Measurements from ENCODE around the gene COA5.

COA5 gene

GRCh38 chr2:98623657-98624056 is 15.3 kb upstream of the COA5 start:
- no peak for TF ChIP-seq CTCF (IDR thresholded peaks at IDR 0.05; ENCODE audit: control insufficient read depth, insufficient read depth, low read depth, low read length, missing control alignments)
- H3K4me3 ChIP-seq (ENCODE audit: control insufficient read depth, low read depth, low read length), result no peak overlapping the region
- no peak for DNase-seq (ENCODE audit: low read depth)

- H3K4me3 ChIP-seq (ENCODE audit: control insufficient read depth, low read depth, low read length), result no peak overlapping the region
- DNase-seq (ENCODE audit: low read depth), result no peak
- no peak for TF ChIP-seq CTCF (IDR thresholded peaks at IDR 0.05; ENCODE audit: control insufficient read depth, insufficient read depth, low read depth, low read length, missing control alignments)
Observed at GRCh38 chr2:98617149-98617548, 8.8 kb upstream of the COA5 start.

- no peak overlapping the region for H3K4me3 ChIP-seq (ENCODE audit: control insufficient read depth, low read depth, low read length)
- TF ChIP-seq CTCF (IDR thresholded peaks at IDR 0.05; ENCODE audit: control insufficient read depth, insufficient read depth, low read depth, low read length, missing control alignments), result no peak
- no peak for DNase-seq (ENCODE audit: low read depth)
Observed at GRCh38 chr2:98615481-98615880, 7.2 kb upstream of the COA5 start.

- DNase-seq (ENCODE audit: low read depth), result no peak
- no peak overlapping the region for H3K4me3 ChIP-seq (ENCODE audit: control insufficient read depth, low read depth, low read length)
- TF ChIP-seq CTCF (IDR thresholded peaks at IDR 0.05; ENCODE audit: control insufficient read depth, insufficient read depth, low read depth, low read length, missing control alignments), result no peak
Observed at GRCh38 chr2:98614024-98614739, 5.9 kb upstream of the COA5 start.

GRCh38 chr2:98608962-98609604 is 771 bp upstream of the COA5 start:
- TF ChIP-seq CTCF (IDR thresholded peaks at IDR 0.05; ENCODE audit: control insufficient read depth, insufficient read depth, low read depth, low read length, missing control alignments), result no peak
- DNase-seq (ENCODE audit: low read depth), result no peak
- peak overlapping the region; percentile 96 for H3K4me3 ChIP-seq (ENCODE audit: control insufficient read depth, low read depth, low read length)

- peak overlapping the region; percentile 96 for H3K4me3 ChIP-seq (ENCODE audit: control insufficient read depth, low read depth, low read length)
- no peak for TF ChIP-seq CTCF (IDR thresholded peaks at IDR 0.05; ENCODE audit: control insufficient read depth, insufficient read depth, low read depth, low read length, missing control alignments)
- DNase-seq (ENCODE audit: low read depth), result no peak
Observed at GRCh38 chr2:98607741-98608115, 584 bp downstream of the COA5 start.
